Stimulated activated CD4-positive, alpha-beta T cell treated with anti-CD3 and anti-CD28 coated beads, Interleukin-2, amount 100 ng/mL, for 24 hours (primary cell): ENCODE results near the gene LCE1E.

ENCODE experiments used
- DNase-seq, 2 donors: peaks; one replicate each; pipeline ENCODE4 v3.0.0-alpha.2; 2020

The LCE1E gene

GRCh38 chr1:152783095-152783494 lies 3.0 kb upstream of the LCE1E start:
- DNase-seq, result no peak

- no peak for DNase-seq
Observed at GRCh38 chr1:152795686-152796085, 9.6 kb downstream of the LCE1E start.

DNA sequence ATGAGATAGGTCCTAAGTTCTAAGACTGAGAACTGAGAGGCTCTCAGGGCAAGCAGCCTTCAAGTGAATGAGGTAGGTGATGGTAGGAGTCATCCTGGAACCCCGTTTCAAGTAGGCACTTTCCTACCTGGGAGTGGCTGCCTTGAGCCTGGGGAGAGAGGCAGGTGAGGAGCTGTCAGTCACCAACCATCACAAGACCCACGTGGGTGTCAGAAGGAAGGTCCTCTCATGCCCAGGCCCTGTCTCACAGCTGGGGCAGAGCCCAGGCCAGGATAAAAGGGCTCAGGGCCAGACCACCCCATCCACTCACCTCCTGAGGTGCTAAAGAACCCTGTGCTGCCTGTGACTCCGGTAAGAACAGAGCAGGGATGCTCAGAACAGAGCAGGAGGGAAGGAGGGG lies 10.4 kb downstream of the LCE1E start, which contains the start of gene LCE1D:
Gene LCE1D, plus strand, starts transcription at position 301 of the 400 bp plus-strand sequence. CDS start 1,074 bp downstream, outside the sequence.
- DNase-seq, result no peak

DNA sequence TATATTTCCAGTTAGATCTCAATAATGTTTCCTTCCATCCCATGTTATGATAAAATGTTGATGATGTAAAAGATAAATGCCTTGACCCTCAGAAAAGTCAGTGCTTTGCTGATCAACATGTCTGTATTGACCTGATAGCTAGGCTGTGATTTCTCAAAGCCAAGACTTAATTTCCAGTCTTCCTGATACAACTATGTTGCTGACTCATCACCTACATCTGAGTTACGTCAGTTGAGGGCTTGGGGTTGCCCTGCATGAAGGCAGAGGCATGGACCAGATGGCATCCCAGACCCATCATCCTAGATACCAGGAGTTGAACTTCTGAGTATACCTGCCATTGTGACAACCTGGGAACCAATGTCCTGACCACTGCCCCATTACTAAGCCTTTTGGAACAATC lies 15.3 kb downstream of the LCE1E start:
- no peak for DNase-seq

DNA sequence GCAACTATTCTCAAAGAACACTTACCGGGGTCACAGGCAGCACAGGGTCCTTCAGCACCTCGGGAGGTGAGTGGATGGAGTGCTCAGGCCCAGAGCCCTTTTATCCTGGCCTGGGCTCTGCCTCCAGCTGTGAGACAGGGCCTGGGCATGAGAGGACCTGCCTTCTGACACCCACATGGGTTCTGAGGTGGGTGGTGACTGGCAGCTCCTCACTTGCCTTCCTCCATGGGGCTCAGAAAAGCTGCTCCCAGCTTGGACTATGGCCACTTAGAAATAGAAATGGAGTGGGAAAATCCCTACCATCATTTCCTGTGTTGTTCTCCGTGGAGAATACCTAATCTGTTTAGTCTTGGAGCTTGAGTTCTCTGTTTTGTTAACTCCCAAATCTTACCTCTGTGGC lies 20.5 kb downstream of the LCE1E start, which contains the start of gene LCE1C:
Gene LCE1C, minus strand, starts transcription at position 76 of the 400 bp plus-strand sequence. CDS start 1,173 bp downstream, outside the sequence.
- DNase-seq, result no peak

DNA sequence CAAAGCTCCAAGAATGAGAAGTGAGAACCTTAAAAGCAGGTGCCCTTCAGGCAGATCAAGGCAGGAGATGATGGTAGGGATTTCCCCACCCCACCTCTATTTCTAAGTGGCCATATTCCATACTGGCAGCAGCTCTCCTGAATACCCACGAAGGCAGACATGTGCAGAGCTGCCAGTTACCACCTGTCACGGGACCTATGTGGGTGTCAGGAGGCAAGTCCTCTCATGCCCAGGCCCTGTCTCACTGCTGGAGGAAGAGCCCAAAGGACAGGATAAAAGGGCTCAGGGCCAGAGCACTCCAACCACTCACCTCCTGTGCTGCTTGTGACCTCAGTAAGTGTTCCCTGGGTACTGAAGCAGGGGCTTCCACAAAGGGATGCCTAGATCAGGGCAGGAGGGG lies 25.0 kb downstream of the LCE1E start:
- no peak for DNase-seq

- no peak for DNase-seq
Observed at GRCh38 chr1:152811671-152812070, 25.6 kb downstream of the LCE1E start, which contains the start of gene LCE1B. LCE1B (plus strand) TSS chr1:152811971; CDS start chr1:152812447, 476 bp downstream.

GRCh38 chr1:152817309-152817708 lies 31.3 kb downstream of the LCE1E start:
- no peak for DNase-seq

DNA sequence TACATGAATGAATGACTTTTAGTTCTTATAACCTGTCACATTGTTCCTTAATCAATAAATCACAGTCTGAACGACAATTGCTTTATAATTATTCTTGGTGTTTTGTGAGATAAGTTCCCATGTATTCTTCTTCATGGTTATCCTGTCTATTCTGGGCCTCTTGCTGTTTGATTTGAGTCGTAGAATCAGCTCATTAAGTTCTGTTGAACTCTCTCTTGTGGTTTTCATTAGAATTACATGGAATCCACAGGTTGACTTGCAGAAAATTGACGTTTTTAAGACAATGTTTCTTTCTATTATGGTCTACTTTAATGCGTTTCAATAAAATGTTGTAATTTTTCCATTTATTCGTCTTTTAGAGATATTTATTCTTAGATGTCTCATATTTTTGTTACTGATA lies 37.2 kb downstream of the LCE1E start:
- DNase-seq, result no peak

GRCh38 chr1:152824964-152825363 lies 38.9 kb downstream of the LCE1E start:
- no peak for DNase-seq

GRCh38 chr1:152827173-152827572 lies 41.1 kb downstream of the LCE1E start, which contains the start of gene LCE1A:
LCE1A (plus strand) TSS chr1:152827473; CDS start chr1:152827473, 0 bp downstream.
- DNase-seq, result no peak

GRCh38 chr1:152836870-152837269 lies 50.8 kb downstream of the LCE1E start:
- DNase-seq, result no peak
